SK-N-SH treated with all-trans-retinoic acid at 6 μM for 48 hours (cell line): Measurements from ENCODE around the gene AREL1.

Source experiments
- ISL1 ChIP-seq: fragments of 250-450 bp; sonication (Bioruptor Pico); IDR thresholded peaks from 2 replicates; pipeline ENCODE4 v2.1.2; 2022; ENCODE audit warnings: mild to moderate bottlenecking, moderate library complexity
- PATZ1 ChIP-seq: fragments of 250-450 bp; sonication (Bioruptor Pico); IDR thresholded peaks from 2 replicates; pipeline ENCODE4 v1.8.0; 2020; ENCODE audit warnings: mild to moderate bottlenecking, moderate library complexity, borderline replicate concordance
- PPARA ChIP-seq: fragments of 250-450 bp; sonication (Bioruptor Pico); IDR thresholded peaks from 2 replicates; pipeline ENCODE4 v1.5.0; 2020; ENCODE audit warnings: mild to moderate bottlenecking, borderline replicate concordance
- RARB ChIP-seq: fragments of 250-450 bp; sonication (Bioruptor Pico); IDR thresholded peaks from 2 replicates; pipeline ENCODE4 v1.8.0; 2021; ENCODE audit warnings: mild to moderate bottlenecking, moderate library complexity
- ZFP3 ChIP-seq: fragments of 250-450 bp; sonication (Bioruptor Pico); IDR thresholded peaks from 2 replicates; pipeline ENCODE4 v1.5.0; 2020; ENCODE audit warnings: mild to moderate bottlenecking, moderate library complexity
- ZFP30 ChIP-seq: fragments of 450-650 bp; formaldehyde crosslinking; IDR thresholded peaks from 2 replicates; pipeline ENCODE4 v1.5.0; 2022; ENCODE audit warnings: mild to moderate bottlenecking, moderate library complexity
- TF ChIP-seq, protein P1 (sequence below): fragments of 250-450 bp; sonication (Bioruptor Pico); IDR thresholded peaks from 2 replicates; pipeline ENCODE4 v1.8.0; 2021; ENCODE audit warnings: low read depth, mild to moderate bottlenecking, moderate library complexity, borderline replicate concordance

DNA sequence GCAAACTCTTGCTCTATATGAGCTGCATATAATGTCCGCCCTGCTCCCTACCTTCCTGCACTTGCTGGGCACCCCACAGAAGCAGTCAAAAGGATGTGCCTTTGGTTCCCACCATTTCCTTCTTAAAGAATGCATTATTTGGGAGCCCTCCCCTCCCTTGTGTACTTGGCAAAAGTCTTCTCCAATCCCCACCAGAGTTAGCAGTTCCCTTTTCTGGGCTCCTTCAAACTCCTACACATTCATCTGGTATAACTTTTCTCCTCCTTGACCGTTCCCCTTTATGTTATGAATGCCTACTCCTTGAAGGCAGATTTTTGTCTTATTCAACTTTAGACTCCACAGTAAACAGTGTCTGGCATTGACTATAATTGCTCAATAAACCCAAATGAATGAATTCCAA lies 27.8 kb downstream of the AREL1 start:
- TF ChIP-seq PPARA (CRISPR knock-in tag) (no peak), RARB (CRISPR knock-in tag) (no peak), ISL1 (no peak), ZFP30 (CRISPR knock-in tag) (no peak), PATZ1 (no peak), ZFP3 (CRISPR knock-in tag) (no peak)
- TF ChIP-seq, protein P1, sequence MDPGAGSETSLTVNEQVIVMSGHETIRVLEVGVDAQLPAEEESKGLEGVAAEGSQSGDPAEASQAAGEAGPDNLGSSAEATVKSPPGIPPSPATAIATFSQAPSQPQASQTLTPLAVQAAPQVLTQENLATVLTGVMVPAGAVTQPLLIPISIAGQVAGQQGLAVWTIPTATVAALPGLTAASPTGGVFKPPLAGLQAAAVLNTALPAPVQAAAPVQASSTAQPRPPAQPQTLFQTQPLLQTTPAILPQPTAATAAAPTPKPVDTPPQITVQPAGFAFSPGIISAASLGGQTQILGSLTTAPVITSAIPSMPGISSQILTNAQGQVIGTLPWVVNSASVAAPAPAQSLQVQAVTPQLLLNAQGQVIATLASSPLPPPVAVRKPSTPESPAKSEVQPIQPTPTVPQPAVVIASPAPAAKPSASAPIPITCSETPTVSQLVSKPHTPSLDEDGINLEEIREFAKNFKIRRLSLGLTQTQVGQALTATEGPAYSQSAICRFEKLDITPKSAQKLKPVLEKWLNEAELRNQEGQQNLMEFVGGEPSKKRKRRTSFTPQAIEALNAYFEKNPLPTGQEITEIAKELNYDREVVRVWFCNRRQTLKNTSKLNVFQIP (CRISPR knock-in tag), result no peak
